Measurements from ENCODE around the gene GAREM2.

GAREM2 gene

GRCh38 chr2:26172871-26173775, at the start of gene GAREM2:
TSS of gene GAREM2 (plus strand) at chr2:26173088. CDS start at chr2:26173221, 133 bp downstream.
- peak; percentile 63 for DNase-seq (ENCODE audit: low spot score)

GRCh38 chr2:26123426-26123825, 49.5 kb upstream of the GAREM2 start:
- DNase-seq (ENCODE audit: low spot score): no peak

GRCh38 chr2:26126074-26126473, 46.8 kb upstream of the GAREM2 start:
- no peak for DNase-seq (ENCODE audit: low spot score)

DNA sequence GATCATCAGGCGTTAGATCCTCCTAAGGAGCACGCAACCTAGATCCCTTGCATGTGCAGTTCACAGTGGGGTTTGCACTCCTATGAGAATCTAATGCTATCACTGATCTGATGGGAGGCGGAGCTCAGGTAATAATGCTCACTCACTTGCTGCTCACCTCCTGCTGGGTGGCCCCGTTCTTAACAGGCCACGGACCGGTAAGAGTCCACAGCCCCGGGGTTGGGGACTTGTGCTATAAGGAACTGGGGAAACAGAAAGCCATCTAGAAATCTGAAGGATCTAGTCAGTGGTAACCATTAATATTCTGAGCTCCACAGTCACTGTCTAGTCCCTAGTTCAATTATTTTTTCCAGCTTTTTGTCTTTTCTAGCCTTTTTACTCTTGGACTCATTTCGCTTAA, 44.7 kb upstream of the GAREM2 start:
- no peak for DNase-seq (ENCODE audit: low spot score)

GRCh38 chr2:26130763-26131162, 42.1 kb upstream of the GAREM2 start:
- no peak for DNase-seq (ENCODE audit: low spot score)

- DNase-seq (ENCODE audit: low spot score): no peak
Measured at GRCh38 chr2:26136451-26136850, 36.4 kb upstream of the GAREM2 start.

GRCh38 chr2:26139269-26140183, 33.4 kb upstream of the GAREM2 start:
- no peak for DNase-seq (ENCODE audit: low spot score)

- DNase-seq (ENCODE audit: low spot score): no peak
Measured at GRCh38 chr2:26141145-26141769, 31.6 kb upstream of the GAREM2 start.

DNA sequence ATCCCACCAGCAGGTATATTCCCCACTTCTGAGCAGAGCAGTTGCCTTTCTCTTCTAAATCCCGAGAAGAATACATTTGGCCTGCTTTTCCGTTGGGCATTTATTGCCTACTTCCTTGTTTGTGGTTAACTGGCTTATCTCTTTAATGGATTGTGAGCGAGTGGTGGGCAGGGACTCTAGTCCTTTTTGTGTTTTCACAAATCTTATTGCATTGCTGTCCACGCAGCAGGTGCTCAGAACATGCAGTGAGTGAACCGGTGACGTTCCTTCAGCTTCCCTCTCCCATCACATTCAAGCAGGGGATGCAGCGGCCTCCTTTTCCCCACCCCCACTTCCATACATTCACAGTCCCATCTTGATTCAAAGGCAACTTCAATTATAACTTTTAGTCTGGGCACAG, 28.9 kb upstream of the GAREM2 start:
- no peak for DNase-seq (ENCODE audit: low spot score)

DNA sequence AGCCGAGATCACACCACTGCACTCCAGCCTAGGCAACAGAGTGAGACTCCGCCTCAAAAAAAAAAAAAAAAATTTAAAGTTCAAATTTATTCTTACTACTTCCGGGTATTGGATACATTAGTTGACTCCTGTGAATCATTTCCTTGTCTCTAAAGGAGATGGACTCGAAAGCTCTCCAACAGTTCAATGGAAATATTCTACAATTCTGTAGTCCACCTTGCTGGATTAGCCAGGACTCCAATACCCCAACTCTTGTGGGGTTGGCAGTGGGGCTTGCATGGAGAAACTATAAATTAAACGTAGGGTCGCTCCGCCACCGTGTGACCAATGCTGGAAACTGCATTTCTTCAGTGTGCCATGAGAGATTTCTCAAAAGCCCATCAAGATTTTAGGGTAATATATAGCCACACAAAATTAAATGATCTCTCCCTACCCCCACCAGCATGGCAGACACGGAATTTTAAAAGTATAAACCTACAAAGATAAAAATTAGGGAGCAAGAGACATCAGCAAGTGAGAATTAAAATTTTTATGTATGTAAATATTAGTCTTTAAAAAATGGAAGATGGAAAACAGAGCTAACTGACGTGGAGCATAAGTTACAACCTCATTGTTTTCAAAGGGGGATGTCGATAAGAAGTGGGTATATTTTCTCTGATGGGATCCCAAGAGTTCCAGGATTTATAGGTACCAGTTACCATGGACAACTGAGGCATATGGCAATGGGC, 27.8 kb upstream of the GAREM2 start:
- DNase-seq (ENCODE audit: low spot score): no peak

DNA sequence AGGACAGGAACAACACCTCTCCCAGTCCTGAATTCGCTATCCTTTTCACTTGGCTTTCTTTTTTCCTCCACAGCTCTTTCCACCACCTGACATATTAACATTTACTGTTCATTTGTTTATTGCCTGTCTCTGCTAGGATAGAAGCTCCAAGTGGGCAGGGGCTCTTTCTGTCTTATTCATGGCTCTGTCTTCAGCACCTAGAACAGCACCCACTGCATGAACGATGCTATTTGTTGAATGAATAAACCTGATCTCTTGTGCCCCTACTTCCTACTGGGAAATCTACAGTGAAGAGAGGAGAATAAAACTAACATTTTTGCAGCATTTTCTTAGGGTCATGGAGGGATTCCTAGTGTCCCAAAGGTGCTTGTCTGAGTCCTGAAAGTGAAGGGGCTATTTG, 24.4 kb upstream of the GAREM2 start:
- DNase-seq (ENCODE audit: low spot score): no peak

- no peak for DNase-seq (ENCODE audit: low spot score)
Measured at GRCh38 chr2:26150243-26150642, 22.6 kb upstream of the GAREM2 start.

GRCh38 chr2:26157580-26157979, 15.3 kb upstream of the GAREM2 start:
- no peak for DNase-seq (ENCODE audit: low spot score)

DNA sequence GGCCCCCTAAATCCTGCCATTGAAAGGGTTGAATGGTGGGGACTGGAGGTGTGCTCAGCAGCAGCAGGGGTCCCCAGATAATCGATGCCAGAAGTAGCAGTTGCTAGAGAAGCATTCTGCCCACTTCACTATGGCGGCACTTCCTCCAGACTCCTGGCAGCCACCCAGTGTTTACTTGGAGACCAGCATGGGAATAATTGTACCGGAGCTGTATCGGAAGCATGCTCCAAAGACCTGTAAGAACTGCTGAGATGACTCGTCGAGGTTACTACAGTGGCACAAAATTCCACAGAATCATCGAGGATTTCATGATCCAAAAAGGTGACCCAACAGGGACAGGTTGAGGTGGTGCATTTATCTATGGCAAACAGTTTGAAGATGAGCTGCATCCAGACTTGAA, 11.0 kb upstream of the GAREM2 start:
- no peak for DNase-seq (ENCODE audit: low spot score)

DNA sequence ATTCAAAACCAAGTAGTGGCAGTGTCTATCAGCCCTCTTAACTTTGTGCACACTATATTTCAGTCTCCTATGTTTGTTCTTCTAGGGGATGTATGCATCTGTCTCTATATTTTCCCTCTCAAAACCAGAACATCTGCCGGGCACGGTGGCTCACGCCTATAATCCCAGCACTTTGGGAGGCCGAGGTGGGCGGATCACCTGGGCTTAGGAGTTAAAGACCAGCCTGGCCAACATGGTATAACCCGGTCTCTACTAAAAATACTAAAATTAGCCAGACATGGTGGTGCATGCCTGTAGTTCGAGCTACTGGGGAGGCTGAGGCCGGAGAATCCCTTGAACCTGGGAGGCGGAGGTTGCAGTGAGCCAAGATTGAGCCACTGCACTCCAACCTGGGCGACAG, 9.9 kb upstream of the GAREM2 start:
- DNase-seq (ENCODE audit: low spot score): no peak

DNA sequence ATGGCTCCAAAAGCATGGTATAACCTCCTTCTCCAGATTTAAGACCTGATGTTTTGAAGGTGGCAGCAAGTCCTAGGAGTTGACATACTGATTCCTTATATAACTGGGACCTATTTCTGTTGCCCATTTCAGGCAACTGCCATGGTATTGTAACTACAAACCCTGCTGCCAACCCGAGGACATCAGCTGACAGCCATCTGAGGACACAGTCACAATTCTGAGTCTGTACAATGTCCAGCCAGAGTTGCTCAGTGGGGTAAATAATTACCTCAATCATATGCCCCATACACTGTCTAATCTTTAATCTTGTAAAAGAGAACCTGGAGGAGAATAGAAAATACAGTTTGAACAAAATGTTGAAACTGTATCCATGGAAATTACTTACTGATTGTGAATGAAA, 8.7 kb upstream of the GAREM2 start:
- DNase-seq (ENCODE audit: low spot score): no peak

DNA sequence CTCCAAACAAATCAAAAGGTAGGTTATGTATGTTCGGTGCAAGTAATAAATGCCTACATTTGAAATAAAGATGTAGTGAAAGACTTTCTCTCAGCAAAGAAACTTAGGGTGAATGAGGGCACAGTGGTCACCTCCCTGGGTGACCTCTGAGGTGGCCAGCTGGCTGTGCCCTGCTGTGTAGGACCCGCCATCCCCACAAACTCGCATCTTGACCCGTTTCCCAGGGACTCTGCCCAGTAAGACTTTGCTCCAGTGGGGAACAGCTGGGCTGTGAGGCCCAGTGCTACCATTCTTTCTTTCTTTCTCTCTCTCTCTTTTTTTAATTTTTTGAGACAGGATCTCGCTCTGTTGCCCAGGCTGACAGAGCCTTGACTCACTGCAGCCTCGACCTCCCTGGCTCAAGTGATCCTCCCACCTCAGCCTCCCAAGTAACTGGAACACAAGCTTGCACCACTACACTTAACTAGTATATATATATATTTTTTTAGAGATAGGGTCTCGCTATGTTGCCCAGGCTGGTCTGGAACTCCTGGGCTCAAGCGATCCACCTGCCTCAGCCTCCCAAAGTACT, 8.2 kb upstream of the GAREM2 start:
- no peak for DNase-seq (ENCODE audit: low spot score)

- no peak for DNase-seq (ENCODE audit: low spot score)
Measured at GRCh38 chr2:26165403-26165802, 7.5 kb upstream of the GAREM2 start.

DNA sequence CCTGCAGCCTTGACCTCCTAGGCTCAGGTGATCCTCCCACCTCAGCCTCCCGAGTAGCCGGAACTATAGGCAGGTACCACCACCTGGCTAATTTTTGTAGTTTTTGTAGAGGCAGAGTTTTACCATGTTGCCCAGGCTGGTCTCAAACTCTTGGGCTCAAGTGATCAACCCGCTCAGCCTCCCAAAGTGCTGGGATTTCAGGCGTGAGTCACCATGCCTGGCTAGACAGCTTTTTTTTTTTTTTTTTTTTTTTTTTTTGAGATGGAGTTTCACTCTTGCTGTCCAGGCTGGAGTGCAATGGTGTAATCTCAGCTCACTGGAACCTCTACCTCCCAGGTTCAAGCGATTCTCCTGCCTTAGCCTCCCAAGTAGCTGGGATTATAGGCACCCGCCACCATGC, 6.3 kb upstream of the GAREM2 start:
- peak; percentile 26 for DNase-seq (ENCODE audit: low spot score)

DNA sequence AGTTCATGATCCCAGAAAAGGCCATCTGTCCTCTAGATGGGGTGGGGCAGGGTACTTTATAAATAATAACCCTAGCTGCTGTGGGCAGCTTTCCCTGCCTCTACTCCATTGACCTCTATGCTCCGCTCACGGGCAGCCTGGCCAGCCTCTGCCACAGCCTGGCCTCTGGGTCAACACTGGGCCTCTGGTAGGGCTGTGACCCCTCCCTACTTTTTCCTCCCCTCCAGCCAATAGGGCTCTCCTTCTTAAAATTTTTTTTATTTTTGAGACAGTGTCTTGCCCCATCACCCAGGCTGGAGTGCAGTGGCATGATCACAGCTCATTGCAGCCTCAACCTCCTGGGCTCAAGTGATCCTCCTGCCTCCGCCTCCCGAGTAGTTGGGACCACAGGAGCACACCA, 4.1 kb upstream of the GAREM2 start:
- peak; percentile 6 for DNase-seq (ENCODE audit: low spot score)

- DNase-seq (ENCODE audit: low spot score): peak; percentile 31
Measured at GRCh38 chr2:26169226-26169625, 3.7 kb upstream of the GAREM2 start.
